ENCODE measurements around the gene CHST9. TPM values are rescaled to one million over a fixed set of nuclear protein-coding genes. Genes with fewer than 3 reads are reported as not detected.

Gene CHST9
- total and polyA plus RNA-seq, 7 donors, result 0.12 to 3.1 (median 0.95) TPM; not detected in 1

DNA sequence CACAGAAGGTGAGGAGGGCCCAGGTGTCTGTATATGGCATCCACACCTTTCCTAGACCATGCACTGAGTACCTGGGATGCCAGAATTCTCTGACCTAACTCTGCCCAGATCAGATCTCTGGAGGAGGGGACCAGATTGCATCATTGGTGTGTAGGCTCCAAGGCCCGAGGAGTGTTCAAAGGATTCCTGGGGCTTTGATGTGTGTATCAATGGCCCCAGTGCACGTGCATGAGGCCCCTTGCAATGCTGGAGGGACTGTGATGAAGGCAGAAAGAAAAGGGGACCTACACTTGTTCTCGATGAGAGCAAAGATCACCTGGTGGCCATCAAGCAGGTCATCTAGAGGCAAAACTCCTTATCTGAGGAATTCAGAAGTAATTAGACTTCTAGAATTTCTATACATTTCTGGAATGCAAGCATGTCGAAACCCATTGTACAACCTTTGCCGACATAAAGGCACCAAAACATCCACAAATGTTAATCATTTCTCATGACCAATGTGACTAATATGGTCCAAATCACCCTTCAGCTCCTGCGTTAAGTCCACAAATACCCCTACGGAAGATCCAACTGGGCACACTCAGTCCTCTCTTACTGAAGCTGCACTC lies 123.5 kb downstream of the CHST9 start:
- no peaks in the 10 kb centered on the region for H3K9me3 ChIP-seq
- H3K27me3 ChIP-seq, result no peaks in the 10 kb centered on the region
- intact Hi-C loops (cut with DNase I), result no loop called here
- no peaks in the 10 kb centered on the region for H3K36me3 ChIP-seq
- no peak for DNase-seq
- 83% methylated on average over 7 of the region's 7 CpGs for WGBS, 2 donors
- H3K4me1 ChIP-seq, result peaks cover 0 to 38% (median 23%) of the 10 kb centered on the region in 4 donors
- TF ChIP-seq EP300 (IDR thresholded peaks at IDR 0.05), result no peak
- no peak for TF ChIP-seq POLR2AphosphoS5 (IDR thresholded peaks at IDR 0.05)
- TF ChIP-seq POLR2A (IDR thresholded peaks at IDR 0.05), result no peak
- TF ChIP-seq, protein P1, sequence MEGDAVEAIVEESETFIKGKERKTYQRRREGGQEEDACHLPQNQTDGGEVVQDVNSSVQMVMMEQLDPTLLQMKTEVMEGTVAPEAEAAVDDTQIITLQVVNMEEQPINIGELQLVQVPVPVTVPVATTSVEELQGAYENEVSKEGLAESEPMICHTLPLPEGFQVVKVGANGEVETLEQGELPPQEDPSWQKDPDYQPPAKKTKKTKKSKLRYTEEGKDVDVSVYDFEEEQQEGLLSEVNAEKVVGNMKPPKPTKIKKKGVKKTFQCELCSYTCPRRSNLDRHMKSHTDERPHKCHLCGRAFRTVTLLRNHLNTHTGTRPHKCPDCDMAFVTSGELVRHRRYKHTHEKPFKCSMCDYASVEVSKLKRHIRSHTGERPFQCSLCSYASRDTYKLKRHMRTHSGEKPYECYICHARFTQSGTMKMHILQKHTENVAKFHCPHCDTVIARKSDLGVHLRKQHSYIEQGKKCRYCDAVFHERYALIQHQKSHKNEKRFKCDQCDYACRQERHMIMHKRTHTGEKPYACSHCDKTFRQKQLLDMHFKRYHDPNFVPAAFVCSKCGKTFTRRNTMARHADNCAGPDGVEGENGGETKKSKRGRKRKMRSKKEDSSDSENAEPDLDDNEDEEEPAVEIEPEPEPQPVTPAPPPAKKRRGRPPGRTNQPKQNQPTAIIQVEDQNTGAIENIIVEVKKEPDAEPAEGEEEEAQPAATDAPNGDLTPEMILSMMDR (IDR thresholded peaks at IDR 0.05), result no peak
- no peak overlapping the region for H3K27ac ChIP-seq
- H3K4me3 ChIP-seq, result no peak overlapping the region

DNA sequence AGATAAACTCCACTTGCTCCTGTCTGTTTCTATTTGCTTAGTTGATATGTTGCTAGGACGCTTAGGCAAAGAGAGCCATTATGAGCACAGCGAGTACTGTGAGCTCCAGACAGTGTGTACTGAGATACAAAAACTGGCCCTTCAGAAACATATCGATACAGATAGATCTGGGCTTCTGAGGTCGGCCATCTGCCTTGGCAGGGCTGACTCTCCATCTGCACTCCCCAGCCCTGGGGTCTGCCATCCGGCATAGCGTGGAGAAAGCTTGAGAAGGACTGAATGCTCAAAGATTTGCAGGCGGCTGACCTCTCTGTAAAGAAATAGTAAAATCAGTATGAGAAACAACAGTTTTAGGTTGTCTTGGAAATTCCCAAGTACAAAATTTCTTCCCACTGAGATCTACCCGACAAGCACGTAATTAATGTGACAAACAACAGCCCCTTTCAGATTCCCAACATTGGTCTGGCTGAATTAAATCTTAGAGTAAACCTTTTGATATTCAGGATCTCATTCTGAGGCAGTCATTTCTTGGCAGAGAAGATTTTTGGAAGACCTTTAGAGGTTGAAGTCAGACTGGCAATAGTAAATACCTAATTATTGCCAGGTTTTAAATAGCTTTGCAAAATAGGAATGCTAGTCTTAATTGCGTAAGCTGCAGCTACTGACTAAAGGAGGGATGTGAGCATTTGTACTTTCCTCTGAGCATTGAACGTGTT lies 127.4 kb downstream of the CHST9 start:
- DNase-seq, result no peak
- H3K4me3 ChIP-seq, result peak overlapping the region in 2 of 4 donors; percentile 21 to 29
- WGBS, 2 donors, result 41 to 57% methylated on average over 11 of the region's 11 CpGs
- peaks cover 0 to 34% (median 20%) of the 10 kb centered on the region in 4 donors for H3K4me1 ChIP-seq
- no peaks in the 10 kb centered on the region for H3K36me3 ChIP-seq
- TF ChIP-seq POLR2AphosphoS5 (IDR thresholded peaks at IDR 0.05) (peak in 3 of 4 donors; percentile 15 to 49 (median 33)), EP300 (IDR thresholded peaks at IDR 0.05) (peak in 2 of 4 donors; percentile 44 to 74), POLR2A (IDR thresholded peaks at IDR 0.05) (no peak)
- no peaks in the 10 kb centered on the region for H3K9me3 ChIP-seq
- H3K27me3 ChIP-seq, result no peaks in the 10 kb centered on the region
- H3K27ac ChIP-seq, result peak overlapping the region; percentile 33 to 87 (median 81)
- intact Hi-C loops (cut with DNase I), result no loop called here

DNA sequence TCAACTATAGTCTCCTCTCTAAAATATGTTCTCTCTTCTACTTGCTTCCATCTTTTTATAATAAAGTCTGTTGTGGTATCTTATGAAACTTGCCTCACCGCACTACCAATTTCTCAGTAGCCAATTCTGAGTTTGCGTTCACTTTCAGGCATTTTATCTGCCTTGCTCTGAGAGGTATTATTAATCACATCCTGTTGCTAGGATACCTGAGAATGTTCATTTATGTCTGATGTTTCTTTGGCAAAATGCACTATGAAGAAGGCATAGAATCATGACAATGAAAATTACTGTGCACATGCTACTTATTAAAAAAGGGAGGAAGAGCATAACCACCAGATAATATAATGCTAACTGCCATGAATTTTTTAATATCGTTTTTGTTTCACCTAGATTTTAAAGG lies 130.2 kb downstream of the CHST9 start:
- TF ChIP-seq POLR2AphosphoS5 (IDR thresholded peaks at IDR 0.05), result no peak
- TF ChIP-seq POLR2A (IDR thresholded peaks at IDR 0.05), result no peak
- TF ChIP-seq, protein P1 (IDR thresholded peaks at IDR 0.05), result no peak
- TF ChIP-seq EP300 (IDR thresholded peaks at IDR 0.05), result no peak
- Histone ChIP-seq H3K36me3 (no peaks in the 10 kb centered on the region), H3K27me3 (no peaks in the 10 kb centered on the region), H3K9me3 (no peaks in the 10 kb centered on the region), H3K4me1 (peaks cover 0 to 28% (median 18%) of the 10 kb centered on the region in 4 donors), H3K4me3 (no peak overlapping the region), H3K27ac (no peak overlapping the region)
- no peak for DNase-seq
- 85 to 90% methylated on average over 3 of the region's 3 CpGs for WGBS, 2 donors
- intact Hi-C loops (cut with DNase I), result no loop called here

DNA sequence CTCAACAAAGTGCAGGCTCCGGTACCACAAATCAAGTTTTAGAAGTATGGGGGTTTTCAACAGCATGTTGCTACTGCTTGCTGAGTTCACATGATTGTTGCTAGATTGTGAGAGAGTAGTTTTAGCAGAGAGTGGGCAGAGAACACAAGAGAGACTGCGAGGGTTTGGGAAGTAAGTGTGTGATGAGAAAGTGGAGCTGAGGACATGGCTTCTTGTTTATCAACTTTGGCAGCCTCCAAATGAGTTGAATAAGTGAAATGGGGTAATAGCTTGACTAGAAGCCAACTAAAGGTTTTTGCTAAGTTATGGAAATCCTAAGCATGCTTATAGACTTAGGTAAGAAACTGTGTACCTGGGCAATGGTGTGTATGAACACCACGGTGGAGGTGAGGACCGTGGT lies 135.1 kb downstream of the CHST9 start:
- 83 to 84% methylated on average over 4 of the region's 4 CpGs for WGBS, 2 donors
- DNase-seq, result no peak
- Histone ChIP-seq H3K4me1 (no peaks in the 10 kb centered on the region), H3K4me3 (no peak overlapping the region), H3K27me3 (no peaks in the 10 kb centered on the region), H3K36me3 (no peaks in the 10 kb centered on the region), H3K9me3 (no peaks in the 10 kb centered on the region), H3K27ac (no peak overlapping the region)
- TF ChIP-seq, protein P1 (IDR thresholded peaks at IDR 0.05), result no peak
- TF ChIP-seq POLR2A (IDR thresholded peaks at IDR 0.05), result no peak
- intact Hi-C loops (cut with DNase I), result no loop called here

DNA sequence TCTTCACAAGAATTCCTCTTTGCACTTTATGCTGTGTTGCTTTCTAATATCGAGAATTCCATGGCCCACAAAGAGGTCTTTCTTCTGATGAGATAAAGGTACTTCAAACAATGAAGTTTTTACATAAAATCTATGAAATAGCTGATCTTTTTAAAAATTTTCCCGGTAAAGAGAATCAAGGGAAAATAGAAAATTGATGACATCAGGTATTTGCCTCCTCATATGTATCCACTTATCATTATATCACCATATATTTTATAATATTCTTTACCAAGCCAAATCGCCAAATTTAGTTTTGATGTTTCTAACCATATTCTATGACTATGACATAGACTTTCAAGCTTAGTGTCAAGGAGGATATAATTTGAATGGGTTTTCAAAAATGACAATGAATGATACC lies 139.8 kb downstream of the CHST9 start:
- Histone ChIP-seq H3K27ac (no peak overlapping the region), H3K4me3 (no peak overlapping the region), H3K36me3 (no peaks in the 10 kb centered on the region), H3K9me3 (no peaks in the 10 kb centered on the region), H3K27me3 (no peaks in the 10 kb centered on the region), H3K4me1 (no peaks in the 10 kb centered on the region)
- 83 to 91% methylated on average over 3 of the region's 3 CpGs for WGBS, 2 donors
- no peak for DNase-seq
- TF ChIP-seq, protein P1 (IDR thresholded peaks at IDR 0.05), result no peak
- TF ChIP-seq EP300 (IDR thresholded peaks at IDR 0.05) (no peak), POLR2A (IDR thresholded peaks at IDR 0.05) (no peak), POLR2AphosphoS5 (IDR thresholded peaks at IDR 0.05) (no peak)
- intact Hi-C loops (cut with DNase I), result no loop called here

Data from sigmoid colon (tissue), 7 donors.